Nephron (organoid): ENCODE data around the gene ORAI2.
"Not testable (repeated sequence)": the region's sequence is repeated elsewhere in the genome, so short reads cannot be mapped to it uniquely, and the experiment has no call there.

Source experiments
- H3K27ac Mint-ChIP-seq, 3 experiments: 2 replicates each; pipeline ENCODE4 v1.8.0; 2020; ENCODE audit warnings: mixed read lengths in 3 of 3, mild to moderate bottlenecking in 2 of 3, moderate library complexity in 1 of 3
- H3K27me3 Mint-ChIP-seq: 2 replicates; pipeline ENCODE4 v1.8.0; 2021; ENCODE audit warnings: low read depth, mild to moderate bottlenecking, moderate library complexity, mixed read lengths
- H3K36me3 Mint-ChIP-seq: 2 replicates; pipeline ENCODE4 v1.8.0; 2020; ENCODE audit warnings: low read depth, mixed read lengths
- H3K4me1 Mint-ChIP-seq: 2 replicates; pipeline ENCODE4 v1.8.0; 2020; ENCODE audit warnings: mixed read lengths
- H3K4me3 Mint-ChIP-seq, 3 experiments: 2 replicates each; pipeline ENCODE4 v1.8.0; 2020; ENCODE audit warnings: mild to moderate bottlenecking in 3 of 3, mixed read lengths in 3 of 3, moderate library complexity in 2 of 3
- H3K9me3 Mint-ChIP-seq: 2 replicates; pipeline ENCODE4 v1.8.0; 2020; ENCODE audit warnings: mixed read lengths
- TF ChIP-seq, protein P1 (sequence below), 3 experiments: fragments of 200-600 bp; sonication (generic); IDR thresholded peaks; one replicate each; pipeline ENCODE4 v1.5.0; 2021; ENCODE audit warnings: antibody characterized with exemption in 3 of 3; ENCODE audit not compliant: unreplicated experiment in 3 of 3

ORAI2 gene

DNA sequence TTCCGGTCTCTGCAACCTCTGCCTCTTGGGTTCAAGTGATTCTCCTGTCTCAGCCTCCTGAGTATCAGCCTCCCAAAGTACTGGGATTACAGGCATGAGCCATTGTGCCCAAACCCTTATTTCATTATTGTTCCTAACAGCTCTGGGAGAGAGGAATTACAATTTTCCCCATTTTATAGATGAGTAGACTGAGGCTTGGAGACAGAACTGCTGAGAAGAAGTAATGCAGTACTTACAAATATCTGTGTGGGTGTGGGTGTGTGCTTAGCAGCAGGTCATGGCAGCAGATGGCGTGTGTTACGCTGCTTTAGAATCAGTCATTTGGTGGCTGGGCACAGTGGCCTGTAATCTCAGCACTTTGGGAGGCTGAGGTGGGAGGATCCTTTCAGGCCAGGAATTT, 29.8 kb upstream of the ORAI2 start:
- Mint-ChIP-seq H3K4me1 (no peaks in the 10 kb centered on the region), H3K27ac (no peak overlapping the region)

DNA sequence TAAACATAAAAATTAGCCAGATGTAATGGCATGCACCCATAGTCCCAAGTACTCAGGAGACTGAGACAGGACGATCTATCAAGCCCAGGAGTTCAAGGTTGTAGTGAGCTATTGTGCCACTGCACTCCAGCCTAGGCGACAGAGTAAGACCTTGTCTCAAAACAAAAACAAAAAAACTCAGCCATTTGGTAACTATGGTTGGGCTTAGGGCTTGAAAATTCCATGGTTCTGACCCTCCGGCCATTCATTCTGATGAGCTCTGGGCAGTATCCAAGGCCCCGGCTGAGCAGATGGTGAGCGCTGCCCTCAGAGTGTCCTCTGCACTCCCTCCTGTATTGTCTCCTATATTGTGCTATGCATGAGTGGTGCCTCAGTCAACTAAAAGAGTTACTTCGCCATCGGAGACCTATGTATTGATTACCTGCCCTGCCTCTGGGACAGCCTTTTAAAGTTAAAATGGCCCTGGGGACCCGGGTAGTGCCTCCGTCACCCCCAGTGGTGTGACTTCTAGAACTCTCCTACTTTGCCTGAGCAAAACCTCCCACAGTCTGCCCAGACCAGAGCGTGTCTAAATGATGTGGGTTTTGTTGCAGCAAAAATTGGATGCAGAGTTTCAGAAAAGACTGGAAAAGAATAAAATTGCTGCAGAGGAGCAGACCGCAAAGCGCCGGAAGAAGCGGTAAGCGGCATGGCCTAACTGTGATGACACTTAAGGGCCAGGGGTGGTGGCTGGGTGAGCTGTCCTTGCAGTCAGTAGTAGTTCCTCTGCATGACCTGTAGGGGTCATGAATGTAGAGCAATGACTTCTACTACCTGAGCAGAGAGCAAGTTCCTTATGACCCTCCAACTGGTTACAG, 29.1 kb upstream of the ORAI2 start:
- no peak overlapping the region for H3K4me3 Mint-ChIP-seq

More for the DNA sequence above, 29.8 kb upstream of the ORAI2 start:
- peaks cover 83% of the 10 kb centered on the region for H3K36me3 Mint-ChIP-seq
- no peak overlapping the region for H3K4me3 Mint-ChIP-seq
- TF ChIP-seq, protein P1, sequence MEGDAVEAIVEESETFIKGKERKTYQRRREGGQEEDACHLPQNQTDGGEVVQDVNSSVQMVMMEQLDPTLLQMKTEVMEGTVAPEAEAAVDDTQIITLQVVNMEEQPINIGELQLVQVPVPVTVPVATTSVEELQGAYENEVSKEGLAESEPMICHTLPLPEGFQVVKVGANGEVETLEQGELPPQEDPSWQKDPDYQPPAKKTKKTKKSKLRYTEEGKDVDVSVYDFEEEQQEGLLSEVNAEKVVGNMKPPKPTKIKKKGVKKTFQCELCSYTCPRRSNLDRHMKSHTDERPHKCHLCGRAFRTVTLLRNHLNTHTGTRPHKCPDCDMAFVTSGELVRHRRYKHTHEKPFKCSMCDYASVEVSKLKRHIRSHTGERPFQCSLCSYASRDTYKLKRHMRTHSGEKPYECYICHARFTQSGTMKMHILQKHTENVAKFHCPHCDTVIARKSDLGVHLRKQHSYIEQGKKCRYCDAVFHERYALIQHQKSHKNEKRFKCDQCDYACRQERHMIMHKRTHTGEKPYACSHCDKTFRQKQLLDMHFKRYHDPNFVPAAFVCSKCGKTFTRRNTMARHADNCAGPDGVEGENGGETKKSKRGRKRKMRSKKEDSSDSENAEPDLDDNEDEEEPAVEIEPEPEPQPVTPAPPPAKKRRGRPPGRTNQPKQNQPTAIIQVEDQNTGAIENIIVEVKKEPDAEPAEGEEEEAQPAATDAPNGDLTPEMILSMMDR (IDR thresholded peaks at IDR 0.05; ENCODE audit: unreplicated experiment in 3 of 3) = no peak
- no peaks in the 10 kb centered on the region for H3K27me3 Mint-ChIP-seq
- H3K9me3 Mint-ChIP-seq = no peaks in the 10 kb centered on the region

DNA sequence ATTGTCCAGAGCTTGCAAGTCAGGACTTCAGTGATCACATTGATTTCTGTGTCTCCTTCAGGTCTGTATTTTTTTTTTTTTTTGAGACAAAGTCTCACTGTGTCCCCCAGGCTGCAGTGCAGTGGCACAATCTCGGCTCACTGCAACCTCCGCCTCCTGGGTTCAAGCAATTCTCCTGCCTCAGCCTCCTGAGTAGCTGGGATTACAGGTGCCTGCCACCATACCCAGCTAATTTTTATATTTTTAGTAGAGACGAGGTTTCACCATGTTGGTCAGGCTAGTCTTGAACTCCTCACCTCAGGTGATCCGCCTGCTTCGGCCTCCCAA, 28.6 kb upstream of the ORAI2 start:
- H3K27ac Mint-ChIP-seq, H3K4me1 Mint-ChIP-seq, H3K9me3 Mint-ChIP-seq, H3K4me3 Mint-ChIP-seq, H3K27me3 Mint-ChIP-seq: not testable (repeated sequence)
- peaks cover 88% of the 10 kb centered on the region for H3K36me3 Mint-ChIP-seq

More for the DNA sequence above, 29.1 kb upstream of the ORAI2 start:
- no peaks in the 10 kb centered on the region for H3K27me3 Mint-ChIP-seq
- no peak overlapping the region for H3K27ac Mint-ChIP-seq
- H3K36me3 Mint-ChIP-seq = peaks cover 86% of the 10 kb centered on the region
- H3K9me3 Mint-ChIP-seq = peaks cover 2% of the 10 kb centered on the region
- TF ChIP-seq, protein P1 (IDR thresholded peaks at IDR 0.05; ENCODE audit: unreplicated experiment in 3 of 3) = peak; percentile 51 to 63 (median 60)
- H3K4me1 Mint-ChIP-seq = no peaks in the 10 kb centered on the region

DNA sequence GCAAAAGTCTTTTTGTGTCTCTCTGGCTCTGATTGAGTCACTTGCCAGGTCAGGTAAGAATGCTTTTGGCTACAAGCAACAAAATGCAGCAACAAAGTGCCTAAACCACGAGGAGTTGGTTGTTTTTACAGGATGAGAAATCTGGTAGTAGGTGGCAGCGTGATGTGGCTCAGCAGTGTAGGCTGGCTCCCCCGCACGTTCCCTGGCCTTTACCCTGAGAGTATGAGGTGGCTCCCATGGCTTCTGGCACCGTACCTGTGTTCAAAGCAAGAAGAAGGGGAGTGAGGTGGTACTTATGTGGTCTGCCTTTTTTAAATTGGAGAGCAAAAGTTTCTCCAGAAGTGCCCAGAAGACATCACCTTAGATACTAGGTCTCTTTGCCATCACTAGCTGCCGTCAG, 25.5 kb upstream of the ORAI2 start:
- Mint-ChIP-seq H3K9me3 (peaks cover 8% of the 10 kb centered on the region), H3K4me1 (no peaks in the 10 kb centered on the region), H3K4me3 (no peak overlapping the region), H3K27me3 (no peaks in the 10 kb centered on the region), H3K36me3 (peaks cover 91% of the 10 kb centered on the region), H3K27ac (no peak overlapping the region)
- TF ChIP-seq, protein P1 (IDR thresholded peaks at IDR 0.05; ENCODE audit: unreplicated experiment in 3 of 3) = no peak

DNA sequence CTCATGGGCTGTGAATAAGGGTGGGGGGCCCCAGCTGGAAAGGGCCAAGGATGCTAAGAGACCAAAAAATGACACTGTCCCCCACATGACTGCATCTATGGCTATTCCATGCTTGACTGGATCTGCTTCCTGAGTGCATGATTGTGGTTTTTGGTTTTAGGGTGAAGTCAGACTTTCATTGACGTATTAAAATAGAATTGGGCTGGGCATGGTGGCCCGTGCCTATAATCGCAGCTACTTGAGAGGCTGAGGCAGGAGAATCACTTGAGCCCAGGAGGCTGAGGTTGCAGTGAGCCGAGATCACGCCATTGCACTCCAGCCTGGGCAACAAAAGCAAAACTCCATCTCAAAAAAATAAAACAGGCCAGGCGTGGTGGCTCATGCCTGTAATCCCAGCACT, 24.8 kb upstream of the ORAI2 start:
- not testable (repeated sequence) for H3K4me3 Mint-ChIP-seq, H3K4me1 Mint-ChIP-seq, H3K9me3 Mint-ChIP-seq, H3K27ac Mint-ChIP-seq, H3K27me3 Mint-ChIP-seq
- peaks cover 89% of the 10 kb centered on the region for H3K36me3 Mint-ChIP-seq

DNA sequence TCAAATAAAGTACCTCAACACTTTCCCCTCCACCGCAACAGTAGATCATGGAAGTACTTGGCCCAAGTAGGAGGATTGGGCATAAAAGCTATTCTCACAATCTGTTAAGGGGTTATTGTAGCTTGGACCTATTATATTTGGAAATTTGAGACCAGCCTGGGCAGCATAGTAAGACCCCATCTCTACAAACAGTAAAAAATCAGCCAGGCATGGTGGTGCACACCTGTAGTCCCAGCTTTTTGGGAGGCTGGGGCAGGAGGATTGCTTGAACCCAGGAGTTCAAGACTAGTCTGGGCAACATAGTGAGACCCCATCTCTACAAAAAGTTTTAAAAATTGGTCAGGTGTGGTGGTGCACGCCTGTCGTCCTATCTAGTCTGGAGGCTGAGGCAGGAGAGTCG, 24.0 kb upstream of the ORAI2 start:
- peaks cover 8% of the 10 kb centered on the region for H3K9me3 Mint-ChIP-seq
- no peak overlapping the region for H3K4me3 Mint-ChIP-seq
- no peak overlapping the region for H3K27ac Mint-ChIP-seq
- TF ChIP-seq, protein P1 (IDR thresholded peaks at IDR 0.05; ENCODE audit: unreplicated experiment in 3 of 3) = no peak
- H3K4me1 Mint-ChIP-seq = no peaks in the 10 kb centered on the region
- no peaks in the 10 kb centered on the region for H3K27me3 Mint-ChIP-seq
- peaks cover 83% of the 10 kb centered on the region for H3K36me3 Mint-ChIP-seq

DNA sequence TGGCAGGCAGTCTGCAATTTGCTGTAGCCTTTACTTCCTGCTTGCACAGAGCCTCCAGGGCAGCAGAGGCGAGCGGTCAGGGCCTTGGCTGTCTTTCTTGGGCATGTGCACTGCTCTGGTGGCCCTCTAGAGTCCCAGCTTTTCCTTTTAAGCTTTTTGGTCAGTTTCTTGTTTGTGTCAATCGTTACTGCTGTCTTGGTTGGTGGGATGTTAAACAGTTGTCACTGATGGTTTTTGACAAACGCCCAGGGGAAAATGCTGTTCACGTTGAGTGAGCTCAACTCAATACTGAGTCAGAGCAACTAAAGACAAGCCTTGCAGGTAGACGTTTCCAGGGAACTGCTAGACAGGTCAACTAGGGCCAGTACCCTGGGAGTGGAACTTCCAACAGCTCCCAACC, 23.3 kb upstream of the ORAI2 start:
- H3K9me3 Mint-ChIP-seq = peaks cover 8% of the 10 kb centered on the region
- no peaks in the 10 kb centered on the region for H3K27me3 Mint-ChIP-seq
- H3K4me1 Mint-ChIP-seq = no peaks in the 10 kb centered on the region
- no peak overlapping the region for H3K4me3 Mint-ChIP-seq
- TF ChIP-seq, protein P1 (IDR thresholded peaks at IDR 0.05; ENCODE audit: unreplicated experiment in 3 of 3) = no peak
- H3K36me3 Mint-ChIP-seq = peaks cover 84% of the 10 kb centered on the region
- no peak overlapping the region for H3K27ac Mint-ChIP-seq
